Activated CD8-positive, alpha-beta memory T cell treated with anti-CD3 and anti-CD28 coated beads, Interleukin-2, amount 50 U/mL, for 1 hour (primary cell): Measurements from ENCODE around the gene ASB9.
"Not testable (repeated sequence)": the region's sequence is repeated elsewhere in the genome, so short reads cannot be mapped to it uniquely, and the experiment has no call there.

Experiments used
- DNase-seq: peaks from one replicate; pipeline ENCODE4 v3.0.0-alpha.2; 2020; ENCODE audit errors: extremely low read depth

The ASB9 gene

GRCh38 chrX:15269618-15270521, at the start of gene ASB9:
Gene ASB9 (minus strand): TSS chrX:15270083. CDS start chrX:15269874, 209 bp downstream.
- DNase-seq = no peak

- no peak for DNase-seq
These were observed 49.2 kb upstream of the ASB9 start for GRCh38 chrX:15319075-15319474.

- no peak for DNase-seq
These were observed 45.6 kb upstream of the ASB9 start, which contains the start of gene ASB11 for GRCh38 chrX:15315509-15315908. Gene ASB11 (minus strand): TSS chrX:15315640. CDS start chrX:15315605, 35 bp downstream.

- DNase-seq = no peak
These were observed 44.6 kb upstream of the ASB9 start for GRCh38 chrX:15314472-15314871.

- no peak for DNase-seq
These were observed 41.2 kb upstream of the ASB9 start for GRCh38 chrX:15311119-15311518.

GRCh38 chrX:15310117-15310516, 40.2 kb upstream of the ASB9 start:
- DNase-seq = no peak

- not testable (repeated sequence) for DNase-seq
These were observed 36.0 kb upstream of the ASB9 start for GRCh38 chrX:15305899-15306298.

GRCh38 chrX:15301924-15302323, 32.0 kb upstream of the ASB9 start:
- DNase-seq = no peak

- no peak for DNase-seq
These were observed 30.3 kb upstream of the ASB9 start for GRCh38 chrX:15299941-15300851.

GRCh38 chrX:15298780-15299179, 28.9 kb upstream of the ASB9 start:
- no peak for DNase-seq

- DNase-seq = no peak
These were observed 28.3 kb upstream of the ASB9 start for GRCh38 chrX:15298201-15298600.

GRCh38 chrX:15293451-15293850, 23.6 kb upstream of the ASB9 start:
- DNase-seq = no peak

GRCh38 chrX:15292861-15293260, 23.0 kb upstream of the ASB9 start:
- no peak for DNase-seq

- no peak for DNase-seq
These were observed 7.7 kb upstream of the ASB9 start for GRCh38 chrX:15277604-15278003.

GRCh38 chrX:15274946-15275345, 5.1 kb upstream of the ASB9 start:
- no peak for DNase-seq

- DNase-seq = not testable (repeated sequence)
These were observed 3.4 kb upstream of the ASB9 start for GRCh38 chrX:15273275-15273674.

- no peak for DNase-seq
These were observed 1.9 kb upstream of the ASB9 start for GRCh38 chrX:15271757-15272156.

GRCh38 chrX:15269120-15269519, 763 bp downstream of the ASB9 start:
- no peak for DNase-seq

- DNase-seq = no peak
These were observed 15.0 kb downstream of the ASB9 start for GRCh38 chrX:15254852-15255251.

GRCh38 chrX:15245896-15246295, 24.0 kb downstream of the ASB9 start:
- DNase-seq = no peak

- DNase-seq = no peak
These were observed 25.5 kb downstream of the ASB9 start for GRCh38 chrX:15244421-15244820.

- DNase-seq = no peak
These were observed 26.9 kb downstream of the ASB9 start for GRCh38 chrX:15242899-15243555.
